H1 (cell line): Measurements from ENCODE around the gene MRRF. TPM values are rescaled to one million over a fixed set of nuclear protein-coding genes. Genes with fewer than 3 reads are reported as not detected.

Experiments
- CTCF ChIA-PET: fragments of 300-600 bp; sonication (Branson Sonifier 250); formaldehyde crosslinking; loops from one replicate; lab custom pipeline; 2021; ENCODE audit not compliant: partially characterized antibody; lab: Charles Lee
- POLR2A ChIA-PET: fragments of 300-600 bp; sonication (Branson Sonifier 250); formaldehyde crosslinking; loops from one replicate; lab custom pipeline; 2021; ENCODE audit warnings: inconsistent platforms; ENCODE audit not compliant: partially characterized antibody; lab: Charles Lee
- DNase-seq, 2 experiments: peaks; one replicate each; pipeline versions ENCODE4 v3.0.0 to v3.0.0-alpha.2; 2010 to 2022; ENCODE audit warnings: low spot score in 2 of 2, low read depth in 1 of 2, mixed read lengths in 1 of 2
- FAIRE-seq: peaks from 2 replicates; lab custom pipeline; 2011; peaks lifted over from hg19 to GRCh38; lab: Jason Lieb, UNC
- H2AFZ ChIP-seq: 2 replicates; pipeline ENCODE4 v1.8.1; 2012; ENCODE audit warnings: low read length, inconsistent platforms
- H2AK5ac ChIP-seq: 2 replicates; pipeline ENCODE4 v1.6.1; 2013; ENCODE audit warnings: low read depth, low read length
- H2BK120ac ChIP-seq: replicated peaks from 2 replicates; pipeline ENCODE3; 2013; ENCODE audit warnings: low read depth, low read length, inconsistent platforms
- H2BK12ac ChIP-seq: 2 replicates; pipeline ENCODE4 v1.6.1; 2013; ENCODE audit warnings: low read depth, low read length
- H2BK15ac ChIP-seq: 2 replicates; pipeline ENCODE4 v1.6.1; 2013; ENCODE audit warnings: low read length
- H2BK20ac ChIP-seq: 2 replicates; pipeline ENCODE4 v1.6.1; 2013; ENCODE audit warnings: low read length
- H2BK5ac ChIP-seq: 2 replicates; pipeline ENCODE4 v1.6.1; 2013; ENCODE audit warnings: low read depth, low read length
- H3K14ac ChIP-seq: 2 replicates; pipeline ENCODE4 v1.6.1; 2013; ENCODE audit warnings: inconsistent platforms; ENCODE audit not compliant: insufficient read length
- H3K18ac ChIP-seq: 2 replicates; pipeline ENCODE4 v1.6.1; 2013; ENCODE audit warnings: low read length; ENCODE audit errors: extremely low read depth
- H3K23ac ChIP-seq: 2 replicates; pipeline ENCODE4 v1.6.1; 2013; ENCODE audit warnings: inconsistent platforms; ENCODE audit not compliant: insufficient read length
- H3K23me2 ChIP-seq: 2 replicates; pipeline ENCODE4 v1.6.1; 2013; ENCODE audit warnings: low read depth, low read length
- H3K27ac ChIP-seq: 2 replicates; pipeline ENCODE4 v1.6.1; 2011; ENCODE audit warnings: low read depth, low read length, inconsistent platforms
- H3K27me3 ChIP-seq, 4 experiments: replicated peaks in 1 of 4; 1 replicate in 1 of 4; 2 replicates in 3 of 4; pipeline versions ENCODE4 v1.6.1 to v1.8.1; 2011 to 2013; ENCODE audit warnings: low read length in 3 of 4, mild to moderate bottlenecking in 3 of 4, inconsistent platforms in 2 of 4, mixed read lengths in 2 of 4, moderate library complexity in 1 of 4; ENCODE audit not compliant: control insufficient read depth in 3 of 4, insufficient read depth in 3 of 4; ENCODE audit errors: extremely low read depth in 1 of 4
- H3K36me3 ChIP-seq, 4 experiments: 2 replicates each; pipeline versions ENCODE4 v1.6.1 to v1.8.1; 2011 to 2013; ENCODE audit warnings: mild to moderate bottlenecking in 4 of 4, low read length in 3 of 4, moderate library complexity in 2 of 4, control low read depth in 1 of 4, inconsistent platforms in 1 of 4; ENCODE audit not compliant: insufficient read depth in 4 of 4, control insufficient read depth in 2 of 4
- H3K4ac ChIP-seq: replicated peaks from 2 replicates; pipeline ENCODE3; 2013; ENCODE audit warnings: low read length, low read depth, mixed read lengths, inconsistent platforms; ENCODE audit not compliant: insufficient read length
- H3K4me1 ChIP-seq, 4 experiments: replicated peaks in 1 of 4; 1 replicate in 1 of 4; 2 replicates in 3 of 4; pipeline versions ENCODE4 v1.6.1 to v1.8.1; 2011 to 2013; ENCODE audit warnings: low read length in 3 of 4, inconsistent platforms in 2 of 4, mixed read lengths in 1 of 4; ENCODE audit not compliant: insufficient read depth in 4 of 4, control insufficient read depth in 3 of 4
- H3K4me2 ChIP-seq, 2 experiments: 2 replicates each; pipeline versions ENCODE4 v1.6.1 to v1.8.1; 2011 to 2013; ENCODE audit warnings: low read depth in 2 of 2, low read length in 2 of 2, control low read depth in 1 of 2, inconsistent platforms in 1 of 2, mild to moderate bottlenecking in 1 of 2; ENCODE audit not compliant: insufficient read depth in 1 of 2
- H3K4me3 ChIP-seq, 4 experiments: fragments of 200-600, 300-600 bp in 1 of 4; sonication (generic), shearing (Covaris generic), sonication (Bioruptor Twin) in 1 of 4; 2 replicates each; pipeline versions ENCODE4 v1.5.1 to v1.8.1; 2011 to 2016; ENCODE audit warnings: low read length in 4 of 4, low read depth in 3 of 4, control low read depth in 2 of 4, inconsistent platforms in 2 of 4, mild to moderate bottlenecking in 2 of 4, mixed read lengths in 1 of 4, moderate library complexity in 1 of 4; ENCODE audit not compliant: insufficient read depth in 2 of 4; ENCODE audit errors: extremely low read depth in 1 of 4
- H3K56ac ChIP-seq: replicated peaks from 2 replicates; pipeline ENCODE3; 2013; ENCODE audit warnings: low read depth, mild to moderate bottlenecking, mixed read lengths, low read length, inconsistent platforms; ENCODE audit not compliant: insufficient read length
- H3K79me1 ChIP-seq: 2 replicates; pipeline ENCODE4 v1.6.1; 2013; ENCODE audit warnings: low read depth, low read length, control low read depth
- H3K79me2 ChIP-seq, 2 experiments: 2 replicates each; pipeline versions ENCODE4 v1.6.1 to v1.8.1; 2012 to 2013; ENCODE audit warnings: low read length in 2 of 2, mild to moderate bottlenecking in 2 of 2, inconsistent platforms in 1 of 2; ENCODE audit not compliant: insufficient read depth in 2 of 2, control insufficient read depth in 1 of 2
- H3K9ac ChIP-seq, 4 experiments: replicated peaks in 1 of 4; 1 replicate in 1 of 4; 2 replicates in 3 of 4; pipeline versions ENCODE4 v1.6.1 to v1.8.1; 2011 to 2013; ENCODE audit warnings: low read depth in 3 of 4, low read length in 3 of 4, control low read depth in 2 of 4, mild to moderate bottlenecking in 2 of 4, moderate library complexity in 2 of 4, inconsistent platforms in 1 of 4; ENCODE audit errors: extremely low read depth in 1 of 4
- H3K9me3 ChIP-seq, 2 experiments: 2 replicates each; pipeline versions ENCODE4 v1.6.1 to v1.8.1; 2012 to 2013; ENCODE audit warnings: mild to moderate bottlenecking in 2 of 2, moderate library complexity in 2 of 2, control low read depth in 1 of 2, inconsistent platforms in 1 of 2, low read depth in 1 of 2, low read length in 1 of 2, mixed read lengths in 1 of 2; ENCODE audit not compliant: insufficient read depth in 2 of 2
- H4K20me1 ChIP-seq, 2 experiments: replicated peaks in 1 of 2; 2 replicates each; pipeline versions ENCODE3 to v1.8.1; 2011 to 2013; ENCODE audit warnings: inconsistent platforms in 2 of 2, low read length in 2 of 2, mild to moderate bottlenecking in 1 of 2; ENCODE audit not compliant: insufficient read depth in 2 of 2, control insufficient read depth in 1 of 2
- H4K5ac ChIP-seq: 2 replicates; pipeline ENCODE4 v1.6.1; 2013; ENCODE audit warnings: low read length, low read depth, mixed read lengths, inconsistent platforms; ENCODE audit not compliant: insufficient read length
- H4K8ac ChIP-seq: 2 replicates; pipeline ENCODE4 v1.8.0; 2013; ENCODE audit warnings: mild to moderate bottlenecking, moderate library complexity, low read length, inconsistent platforms; ENCODE audit not compliant: insufficient read depth; ENCODE audit errors: extremely low read depth
- H4K91ac ChIP-seq: replicated peaks from 2 replicates; pipeline ENCODE3; 2013; ENCODE audit warnings: low read length, mixed read lengths, inconsistent platforms; ENCODE audit not compliant: insufficient read length
- MAFK ChIP-seq: IDR thresholded peaks from 2 replicates; pipeline ENCODE4 v1.6.1; 2012; ENCODE audit warnings: low read depth, mild to moderate bottlenecking, improper control_type of control experiment, low read length
- NANOG ChIP-seq: IDR thresholded peaks from 2 replicates; pipeline ENCODE4 v1.6.1; 2011; ENCODE audit warnings: low read length, low read depth, mild to moderate bottlenecking, inconsistent platforms; ENCODE audit not compliant: insufficient read depth, poor library complexity, severe bottlenecking
- WGBS, 2 experiments: shearing (Covaris generic) in 1 of 2; methylation state at CpG; one replicate each; pipeline versions ENCODE4 v1.1.6 to v1.1.7; 2013 to 2015; ENCODE audit warnings: low lambda C conversion rate in 2 of 2, mixed read lengths in 2 of 2, inconsistent platforms in 1 of 2, low coverage in 1 of 2, missing lambda C conversion rate in 1 of 2; ENCODE audit not compliant: insufficient replicate concordance in 2 of 2, insufficient coverage in 1 of 2, insufficient read length in 1 of 2; ENCODE audit errors: extremely low coverage in 1 of 2, missing lambda C conversion rate in 1 of 2; 5-methylcytosine and 5-hydroxymethylcytosine counted together
- polyA plus RNA-seq, 7 experiments: library from polyadenylated mRNA; depleted of rRNA in 3 of 7; stranded (reverse) in 5 of 7; unstranded in 2 of 7; fragments of >200 nt in 5 of 7; fragments of 200-250 nt in 2 of 7; gene quantifications; 1 replicate in 5 of 7; 2 replicates in 1 of 7; 4 replicates in 1 of 7; pipeline versions ENCODE4 v1.2.1 to v1.2.3, GENCODE V29; 2011 to 2013; ENCODE audit warnings: missing spikeins in 2 of 7, mixed read lengths in 2 of 7
- total RNA-seq: library from RNA; stranded (reverse); fragmentation: NEBNext Ultra II Directional; extraction: Animal tissue kit (Norgen Biotek cat#: 25700); gene quantifications from 2 replicates; pipeline ENCODE4 v1.2.1, GENCODE V29; 2021

The MRRF gene
- total and polyA plus RNA-seq, 2 of the 8 experiments (the other 6 are each of a cell fraction or from before 2014, with no cell fraction given) = 29.4 to 47.8 TPM

- H3K36me3 ChIP-seq = no peaks in the 10 kb centered on the region
- no peaks in the 10 kb centered on the region for H3K23me2 ChIP-seq
- no peaks in the 10 kb centered on the region for H3K79me1 ChIP-seq
- H2BK12ac ChIP-seq = peak overlapping the region; percentile 68; the same call in 1 of the 2 replicates
- H3K4me1 ChIP-seq = peaks cover 12 to 21% (median 16%) of the 10 kb centered on the region in 4 experiments
- 0 out of 2 replicates have a peak overlapping the region, but pooled peaks have one; percentile 45 for H4K8ac ChIP-seq
- H3K14ac ChIP-seq = no peak overlapping the region
- H4K91ac ChIP-seq = peak overlapping the region; percentile 22
- no peak overlapping the region for H2AFZ ChIP-seq
- TF ChIP-seq NANOG (no peak), MAFK (no peak)
- no peak overlapping the region for H2BK120ac ChIP-seq
- no peak overlapping the region for H3K23ac ChIP-seq
- H2BK5ac ChIP-seq = no peak overlapping the region
- H4K20me1 ChIP-seq = no peaks in the 10 kb centered on the region
- DNase-seq (no peak), FAIRE-seq (no peak)
- peaks cover 0 to 15% (median 8%) of the 10 kb centered on the region in 4 experiments; a peak in 6 of 7 replicates for H3K27me3 ChIP-seq
- H3K9me3 ChIP-seq = 0 out of 4 replicates have a peak, but pooled peaks cover 0 to 5% of the 10 kb centered on the region in 2 experiments
- ChIA-PET POLR2A (no interaction called here), CTCF (interaction anchor here (1.1 to 4.9 kb wide), 10 partner anchors 12 to 433 kb away, joined by 3 to 43 read pairs (median 5); no protein-coding TSS in a partner anchor)
- H3K9ac ChIP-seq = no peak overlapping the region
- no peak overlapping the region for H3K56ac ChIP-seq
- no peak overlapping the region for H3K4me3 ChIP-seq
- no peak overlapping the region for H3K18ac ChIP-seq
- H3K4ac ChIP-seq = no peak overlapping the region
- no peaks in the 10 kb centered on the region for H3K79me2 ChIP-seq
- no peak overlapping the region for H3K4me2 ChIP-seq
- no peak overlapping the region for H2BK15ac ChIP-seq
- no peak overlapping the region for H2AK5ac ChIP-seq
- H4K5ac ChIP-seq = no peak overlapping the region
- WGBS, 2 experiments = 77% methylated on average over 23 of the region's 24 CpGs; no CpG with 5 or more reads in 1 of the 2 experiments
- no peak overlapping the region for H3K27ac ChIP-seq
- 0 out of 2 replicates have a peak overlapping the region, but pooled peaks have one; percentile 48 for H2BK20ac ChIP-seq
Measured at GRCh38 chr9:122377241-122378164, 112.8 kb downstream of the MRRF start.
